K562 (cell line): ENCODE data around the gene STARD13. TPM values are rescaled to one million over a fixed set of nuclear protein-coding genes. Genes with fewer than 3 reads are reported as not detected.

Experiments
- ATAC-seq: fragments of 200-7000 bp; cut with Tn5 transposase; 3 replicates; pipeline ENCODE4 v1.9.1; 2020; ENCODE audit warnings: moderate library complexity
- BruUV-seq: library from RNA; stranded (reverse); fragments of 400-500 nt; replicated peaks from 2 replicates; lab custom pipeline; 2021; lab: Mats Ljungman, UMichigan
- CTCF ChIA-PET: fragments of 300-600 bp; formaldehyde crosslinking; extraction: SDS; loops from one replicate; lab custom pipeline; 2021; ENCODE audit warnings: low intra/inter-chr PET ratio; lab: Yijun Ruan, JAX
- POLR2A ChIA-PET: fragments of 300-600, 350-650 bp; sonication (Branson Sonifier 250); formaldehyde crosslinking; extraction: SDS; loops from one replicate; lab custom pipeline; 2021; ENCODE audit warnings: antibody characterized with exemption, inconsistent platforms; lab: Yijun Ruan, JAX
- DNase-seq, 4 experiments: peaks; one replicate each; pipeline versions ENCODE4 v3.0.0 to v3.0.0-alpha.2; 2011 to 2018; ENCODE audit warnings: low spot score in 3 of 4, mixed read lengths in 3 of 4; ENCODE audit errors: extremely low read depth in 1 of 4
- FAIRE-seq: peaks from 2 replicates; lab custom pipeline; 2011; peaks lifted over from hg19 to GRCh38; lab: Jason Lieb, UNC
- H2AFZ ChIP-seq: 2 replicates; pipeline ENCODE4 v1.6.0; 2011; ENCODE audit warnings: low read depth, low read length, control low read depth, inconsistent platforms
- H3K27ac ChIP-seq: fragments of 200-600 bp; 3 replicates; pipeline ENCODE4 v1.8.0; 2011; ENCODE audit warnings: low read depth, mild to moderate bottlenecking, control low read depth, inconsistent platforms, low read length, moderate library complexity, mixed read lengths; ENCODE audit errors: extremely low read depth
- H3K27me3 ChIP-seq, 2 experiments: fragments of 300-600 bp in 1 of 2; 2 replicates in 1 of 2; 3 replicates in 1 of 2; pipeline versions ENCODE4 v1.6.0 to v1.8.0; 2011; ENCODE audit warnings: inconsistent platforms in 2 of 2, low read length in 2 of 2, mild to moderate bottlenecking in 1 of 2, mixed read lengths in 1 of 2, moderate library complexity in 1 of 2; ENCODE audit not compliant: control insufficient read depth in 2 of 2, insufficient read depth in 2 of 2
- H3K36me3 ChIP-seq: fragments of 300-600 bp; 3 replicates; pipeline ENCODE4 v1.8.0; 2011; ENCODE audit warnings: mild to moderate bottlenecking, low read length, inconsistent platforms; ENCODE audit not compliant: control insufficient read depth, insufficient read depth
- H3K4me1 ChIP-seq, 2 experiments: fragments of 200-600 bp in 1 of 2; replicated peaks in 1 of 2; 2 replicates in 1 of 2; 3 replicates in 1 of 2; pipeline versions ENCODE4 v1.5.1 to v1.8.0; 2011; ENCODE audit warnings: inconsistent platforms in 2 of 2, low read length in 2 of 2, mild to moderate bottlenecking in 1 of 2, mixed read lengths in 1 of 2, moderate library complexity in 1 of 2; ENCODE audit not compliant: control insufficient read depth in 2 of 2, insufficient read depth in 2 of 2
- H3K4me2 ChIP-seq: 2 replicates; pipeline ENCODE4 v1.6.1; 2011; ENCODE audit warnings: low read length, control low read depth, inconsistent platforms, mixed read lengths; ENCODE audit not compliant: insufficient read depth
- H3K4me3 ChIP-seq: fragments of 200-600 bp; sonication (generic), shearing (Covaris generic); 2 replicates; pipeline ENCODE4 v1.5.1; 2016; ENCODE audit warnings: control low read depth, inconsistent platforms
- H3K79me2 ChIP-seq: fragments of 200-600 bp; 3 replicates; pipeline ENCODE4 v1.8.0; 2011; ENCODE audit warnings: low read length, inconsistent platforms; ENCODE audit not compliant: control insufficient read depth, insufficient read depth
- H3K9ac ChIP-seq, 2 experiments: 2 replicates each; pipeline versions ENCODE4 v1.6.0 to v1.6.1; 2011; ENCODE audit warnings: low read depth in 2 of 2, low read length in 2 of 2, control low read depth in 1 of 2, inconsistent platforms in 1 of 2, mild to moderate bottlenecking in 1 of 2, mixed read lengths in 1 of 2; ENCODE audit not compliant: insufficient read depth in 1 of 2
- H3K9me1 ChIP-seq: one replicate; pipeline ENCODE4 v1.6.0; 2011; ENCODE audit warnings: inconsistent platforms, mild to moderate bottlenecking, low read length, moderate library complexity; ENCODE audit not compliant: control insufficient read depth, insufficient read depth
- H3K9me3 ChIP-seq: replicated peaks from 2 replicates; pipeline ENCODE4 v1.5.1; 2011; ENCODE audit warnings: low read depth, low read length, inconsistent platforms; ENCODE audit not compliant: control insufficient read depth, insufficient read depth
- H4K20me1 ChIP-seq: replicated peaks from 2 replicates; pipeline ENCODE4 v1.6.1; 2011; ENCODE audit warnings: low read length, inconsistent platforms, mixed read lengths; ENCODE audit not compliant: control insufficient read depth, insufficient read depth
- CBX8 ChIP-seq: fragments of 200-600 bp; sonication (generic); IDR thresholded peaks from 2 replicates; pipeline ENCODE4 v1.6.1; 2012; ENCODE audit warnings: borderline replicate concordance, mixed run types, low read depth, mild to moderate bottlenecking, moderate library complexity, mixed read lengths, low read length, control low read depth, inconsistent platforms; ENCODE audit not compliant: poor library complexity, severe bottlenecking; ENCODE audit errors: extremely low read depth
- NCOR1 ChIP-seq: fragments of 450-650 bp; IDR thresholded peaks from 2 replicates; pipeline ENCODE4 v1.6.1; 2016; ENCODE audit warnings: mild to moderate bottlenecking, moderate library complexity
- NELFE ChIP-seq: IDR thresholded peaks from 2 replicates; pipeline ENCODE4 v1.6.1; 2011; ENCODE audit warnings: mild to moderate bottlenecking; ENCODE audit not compliant: insufficient read depth, insufficient read length
- RBM17 ChIP-seq: fragments of 200-400 bp; formaldehyde crosslinking; IDR thresholded peaks from 2 replicates; pipeline ENCODE4 v1.6.1; 2017; ENCODE audit warnings: low read depth, mild to moderate bottlenecking, low read length, borderline replicate concordance
- RHOXF2B ChIP-seq: fragments of 250-450 bp; sonication (Bioruptor Pico); conservative IDR thresholded peaks from 2 replicates; pipeline ENCODE4 v1.5.1; 2021
- TAF9B ChIP-seq: fragments of 450-650 bp; IDR thresholded peaks from 2 replicates; pipeline ENCODE4 v1.6.1; 2018; ENCODE audit warnings: mild to moderate bottlenecking; ENCODE audit not compliant: partially characterized antibody
- TCF7L2 ChIP-seq: fragments of 150-350 bp; IDR thresholded peaks from 2 replicates; pipeline ENCODE4 v1.6.1; 2016; ENCODE audit warnings: low read depth, mild to moderate bottlenecking, low read length, moderate library complexity
- ZKSCAN1 ChIP-seq: fragments of 150-350 bp; IDR thresholded peaks from 2 replicates; pipeline ENCODE4 v1.6.1; 2016; ENCODE audit warnings: low read depth, low read length
- WGBS: fragments of 100-300 bp; shearing (Covaris generic); methylation state at CpG from one replicate; pipeline ENCODE4 v1.1.6; 2016; ENCODE audit warnings: low coverage, mixed read lengths; ENCODE audit not compliant: insufficient coverage; ENCODE audit errors: missing lambda C conversion rate; 5-methylcytosine and 5-hydroxymethylcytosine counted together
- in situ Hi-C: fragments of 300-500 bp; cut with MboI; formaldehyde crosslinking; loops from 4 replicates; pipeline ENCODE4 v1.15.0; 2018; ENCODE audit warnings: inconsistent platforms, mixed read lengths
- intact Hi-C: fragments of 100-400 bp; cut with micrococcal nuclease; formaldehyde crosslinking; loops from 2 replicates; pipeline ENCODE4 v1.14.2; 2022
- polyA plus RNA-seq, 8 experiments: library from polyadenylated mRNA; depleted of rRNA in 4 of 8; stranded (reverse) in 5 of 8; unstranded in 3 of 8; fragments of >200 nt; fragmentation: Nextera tagmentation in 2 of 8; fragmentation: Illumina TruSeq in 1 of 8; extraction: Ambion mirVana in 2 of 8; extraction: Trizol in 1 of 8; gene quantifications; 2 replicates each; pipeline versions ENCODE4 v1.2.1 to v1.2.3, GENCODE V29; 2011 to 2014; ENCODE audit warnings: inconsistent platforms in 1 of 8, missing spikeins in 1 of 8
- total RNA-seq, 7 experiments: library from RNA; depleted of rRNA in 6 of 7; stranded (reverse); fragments of >200 nt in 6 of 7; fragmentation: Illumina TruSeq in 2 of 7; extraction: Trizol in 2 of 7; gene quantifications; 2 replicates each; pipeline versions ENCODE4 v1.2.1 to v1.2.3, GENCODE V29; 2011 to 2021; ENCODE audit warnings: low replicate concordance in 1 of 7

STARD13 gene
- total and polyA plus RNA-seq, 9 of the 15 experiments (the other 6 are each of a cell fraction or from before 2014, with no cell fraction given), result 0.11 TPM; not detected in 8

GRCh38 chr13:33184112-33184490 lies 101.5 kb downstream of the STARD13 start:
- H3K9ac ChIP-seq, result no peak overlapping the region
- no peak for ATAC-seq
- no peaks in the 10 kb centered on the region for H3K79me2 ChIP-seq
- BruUV-seq, result no TSS peak
- ChIA-PET CTCF (no interaction called here), POLR2A (interaction anchor here (0.6 to 0.7 kb wide), 2 partner anchors 9 to 30 kb away, joined by 3 read pairs; no protein-coding TSS in a partner anchor)
- no peak overlapping the region for H3K4me2 ChIP-seq
- DNase-seq, result no peak
- TF ChIP-seq NCOR1 (no peak), TCF7L2 (no peak), ZKSCAN1 (no peak), CBX8 (no peak)
- no peaks in the 10 kb centered on the region for H3K36me3 ChIP-seq
- in situ Hi-C loops (no loop called here), intact Hi-C loops (no loop called here)
- H3K9me1 ChIP-seq, result no peaks in the 10 kb centered on the region
- H3K27ac ChIP-seq, result no peak overlapping the region
- 0% methylated on average over 2 of the region's 2 CpGs for WGBS
- no peaks in the 10 kb centered on the region for H3K9me3 ChIP-seq
- no peak for FAIRE-seq
- H3K27me3 ChIP-seq, result no peaks in the 10 kb centered on the region; a peak in 1 of 5 replicates
- no peak overlapping the region for H2AFZ ChIP-seq
- no peaks in the 10 kb centered on the region for H3K4me1 ChIP-seq
- no peak overlapping the region for H3K4me3 ChIP-seq
- H4K20me1 ChIP-seq, result no peaks in the 10 kb centered on the region

- Histone ChIP-seq H3K27me3 (no peaks in the 10 kb centered on the region; a peak in 1 of 5 replicates), H3K9me1 (no peaks in the 10 kb centered on the region), H3K36me3 (no peaks in the 10 kb centered on the region), H3K79me2 (no peaks in the 10 kb centered on the region), H3K4me2 (no peak overlapping the region), H3K9ac (no peak overlapping the region), H3K27ac (no peak overlapping the region), H3K4me3 (no peak overlapping the region), H4K20me1 (no peaks in the 10 kb centered on the region), H2AFZ (no peak overlapping the region), H3K9me3 (no peaks in the 10 kb centered on the region), H3K4me1 (no peaks in the 10 kb centered on the region)
- in situ Hi-C loops, result no loop called here
- WGBS, result 0% methylated on average over 2 of the region's 3 CpGs
- DNase-seq, result no peak
- CTCF ChIA-PET, result no interaction called here
- POLR2A ChIA-PET, result interaction anchor here (0.7 kb wide), 1 partner anchor 30 kb away, joined by 3 read pairs; no protein-coding TSS in a partner anchor
- ATAC-seq, result no peak
- no TSS peak for BruUV-seq
- intact Hi-C loops, result no loop called here
- FAIRE-seq, result no peak
- TF ChIP-seq NELFE (no peak), TAF9B (no peak), RHOXF2B (no peak), RBM17 (no peak)
Observed at GRCh38 chr13:33183431-33184111, 102.0 kb downstream of the STARD13 start.
